Measurements from ENCODE around the gene PROSER3. TPM values are rescaled to one million over a fixed set of nuclear protein-coding genes. Genes with fewer than 3 reads are reported as not detected.

PROSER3 gene
- total and polyA plus RNA-seq, 2 of the 4 experiments (the other 2 are of a cell fraction): 5.4 to 21.8 TPM

DNA sequence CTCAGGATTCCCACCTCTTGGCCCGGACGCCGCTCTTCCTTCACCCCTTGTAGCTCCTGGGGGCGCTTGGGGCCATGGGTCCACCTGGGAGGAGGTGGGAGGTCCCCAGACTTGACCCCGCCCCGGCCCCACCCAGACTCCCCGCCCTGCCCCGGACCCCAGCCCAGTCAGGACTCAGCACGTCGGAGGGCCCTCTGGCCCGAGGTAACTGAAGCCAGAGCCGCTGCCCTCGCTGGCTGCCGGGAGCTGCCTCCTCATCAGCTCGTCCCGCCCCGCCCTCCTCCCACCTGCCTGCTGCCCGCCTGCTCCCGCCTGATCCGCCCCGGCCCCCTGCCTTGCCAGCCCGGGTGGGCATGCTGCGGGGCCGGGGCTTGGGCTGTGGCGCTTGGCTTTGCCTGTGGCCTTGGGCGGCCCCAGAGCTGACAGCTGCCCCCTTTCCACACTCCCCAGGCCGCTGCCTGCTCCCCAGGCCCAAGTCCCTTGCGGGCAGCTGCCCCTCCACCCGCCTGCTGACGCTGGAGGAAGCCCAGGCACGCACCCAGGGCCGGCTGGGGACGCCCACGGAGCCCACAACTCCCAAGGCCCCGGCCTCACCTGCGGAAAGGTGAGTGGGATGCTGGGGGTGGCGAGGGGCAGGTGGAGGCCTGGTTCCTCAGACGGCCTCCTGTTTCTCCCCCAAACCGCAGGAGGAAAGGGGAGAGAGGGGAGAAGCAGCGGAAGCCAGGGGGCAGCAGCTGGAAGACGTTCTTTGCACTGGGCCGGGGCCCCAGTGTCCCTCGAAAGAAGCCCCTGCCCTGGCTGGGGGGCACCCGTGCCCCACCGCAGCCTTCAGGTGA is 26.7 kb downstream of the PROSER3 start:
- in situ Hi-C loops (cut with MboI; ENCODE audit: low sequenced_read_pairs): no loop called here
- dilution Hi-C loops (cut with HindIII; ENCODE audit: low sequenced_read_pairs, unreplicated experiment): no loop called here
- H4K20me1 ChIP-seq (ENCODE audit: insufficient read depth, low read length): no peaks in the 10 kb centered on the region
- H3K4me1 ChIP-seq (ENCODE audit: control insufficient read depth, insufficient read depth, low read length): no peaks in the 10 kb centered on the region
- no peak for DNase-seq
- H3K36me3 ChIP-seq (ENCODE audit: control insufficient read depth, insufficient read depth, low read length): peaks cover 14% of the 10 kb centered on the region
- no peak overlapping the region for H3K4ac ChIP-seq (ENCODE audit: low read depth, low read length)
- no peak overlapping the region for H3K4me2 ChIP-seq (ENCODE audit: low read depth, low read length)
- H4K8ac ChIP-seq (ENCODE audit: low read depth in 2 of 2, low read length in 2 of 2): no peak overlapping the region
- no peak overlapping the region for H3K14ac ChIP-seq (replicated peaks; ENCODE audit: low read depth, low read length)
- H3K79me1 ChIP-seq (ENCODE audit: low read depth in 1 of 2, low read length in 2 of 2): no peaks in the 10 kb centered on the region
- H3K18ac ChIP-seq (ENCODE audit: low read depth, low read length): no peak overlapping the region
- no peak overlapping the region for H2BK15ac ChIP-seq (ENCODE audit: low read depth, low read length)
- no peak overlapping the region for H3K27ac ChIP-seq (ENCODE audit: insufficient read depth, low read length)
- no peak overlapping the region for H3K9ac ChIP-seq (ENCODE audit: low read depth, low read length)
- no peak overlapping the region for H2BK5ac ChIP-seq (ENCODE audit: low read depth, low read length, poor library complexity, severe bottlenecking)
- no peak overlapping the region for H2BK20ac ChIP-seq (ENCODE audit: low read depth, low read length)
- intact Hi-C loops (cut with micrococcal nuclease): no loop called here
- POLR2A ChIA-PET (ENCODE audit: unreplicated experiment): no interaction called here
- H3K56ac ChIP-seq (ENCODE audit: extremely low read depth, insufficient read depth, low read length): no peak overlapping the region
- H2AFZ ChIP-seq (replicated peaks; ENCODE audit: low read length, poor library complexity): no peak overlapping the region
- CTCF ChIA-PET: no interaction called here
- no peak overlapping the region for H3K23ac ChIP-seq (ENCODE audit: low read depth, low read length)
- no peak overlapping the region for H3K4me3 ChIP-seq (ENCODE audit: insufficient read depth, low read depth, low read length)
- BruUV-seq (replicated peaks): no TSS peak
- H2AK5ac ChIP-seq (ENCODE audit: low read depth, low read length): no peak overlapping the region
- H3K9me3 ChIP-seq (ENCODE audit: control insufficient read depth, insufficient read depth, low read length): no peaks in the 10 kb centered on the region
- H4K91ac ChIP-seq (ENCODE audit: insufficient read depth, low read depth, low read length): no peak overlapping the region
- ATAC-seq (ENCODE audit: low read depth): no peak
- no peak overlapping the region for H2BK120ac ChIP-seq (ENCODE audit: low read depth, low read length)
- H2AK9ac ChIP-seq (replicated peaks; ENCODE audit: low read depth, low read length, poor library complexity): no peak overlapping the region
- no peak overlapping the region for H4K5ac ChIP-seq (ENCODE audit: low read depth, low read length)
- no peaks in the 10 kb centered on the region for H3K9me1 ChIP-seq (ENCODE audit: insufficient read depth, low read length)
- 79% methylated on average over 5 of the region's 45 CpGs; no CpG with 5 or more reads in 1 of the 2 experiments for WGBS, 2 experiments (ENCODE audit: extremely low coverage in 2 of 2, insufficient read length in 1 of 2)
- H3K27me3 ChIP-seq (ENCODE audit: control insufficient read depth, insufficient read depth, low read length): no peaks in the 10 kb centered on the region
- TF ChIP-seq, protein P1, sequence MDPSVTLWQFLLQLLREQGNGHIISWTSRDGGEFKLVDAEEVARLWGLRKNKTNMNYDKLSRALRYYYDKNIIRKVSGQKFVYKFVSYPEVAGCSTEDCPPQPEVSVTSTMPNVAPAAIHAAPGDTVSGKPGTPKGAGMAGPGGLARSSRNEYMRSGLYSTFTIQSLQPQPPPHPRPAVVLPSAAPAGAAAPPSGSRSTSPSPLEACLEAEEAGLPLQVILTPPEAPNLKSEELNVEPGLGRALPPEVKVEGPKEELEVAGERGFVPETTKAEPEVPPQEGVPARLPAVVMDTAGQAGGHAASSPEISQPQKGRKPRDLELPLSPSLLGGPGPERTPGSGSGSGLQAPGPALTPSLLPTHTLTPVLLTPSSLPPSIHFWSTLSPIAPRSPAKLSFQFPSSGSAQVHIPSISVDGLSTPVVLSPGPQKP (IDR thresholded peaks at IDR 0.05; ENCODE audit: borderline replicate concordance, low read depth, low read length): no peak
- TF ChIP-seq NFE2L2 (IDR thresholded peaks at IDR 0.05; ENCODE audit: low read depth, low read length): no peak
- no peak for TF ChIP-seq RAD21 (IDR thresholded peaks at IDR 0.05; ENCODE audit: low read length)
- TF ChIP-seq, protein P2, sequence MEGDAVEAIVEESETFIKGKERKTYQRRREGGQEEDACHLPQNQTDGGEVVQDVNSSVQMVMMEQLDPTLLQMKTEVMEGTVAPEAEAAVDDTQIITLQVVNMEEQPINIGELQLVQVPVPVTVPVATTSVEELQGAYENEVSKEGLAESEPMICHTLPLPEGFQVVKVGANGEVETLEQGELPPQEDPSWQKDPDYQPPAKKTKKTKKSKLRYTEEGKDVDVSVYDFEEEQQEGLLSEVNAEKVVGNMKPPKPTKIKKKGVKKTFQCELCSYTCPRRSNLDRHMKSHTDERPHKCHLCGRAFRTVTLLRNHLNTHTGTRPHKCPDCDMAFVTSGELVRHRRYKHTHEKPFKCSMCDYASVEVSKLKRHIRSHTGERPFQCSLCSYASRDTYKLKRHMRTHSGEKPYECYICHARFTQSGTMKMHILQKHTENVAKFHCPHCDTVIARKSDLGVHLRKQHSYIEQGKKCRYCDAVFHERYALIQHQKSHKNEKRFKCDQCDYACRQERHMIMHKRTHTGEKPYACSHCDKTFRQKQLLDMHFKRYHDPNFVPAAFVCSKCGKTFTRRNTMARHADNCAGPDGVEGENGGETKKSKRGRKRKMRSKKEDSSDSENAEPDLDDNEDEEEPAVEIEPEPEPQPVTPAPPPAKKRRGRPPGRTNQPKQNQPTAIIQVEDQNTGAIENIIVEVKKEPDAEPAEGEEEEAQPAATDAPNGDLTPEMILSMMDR (conservative IDR thresholded peaks at IDR 0.05; ENCODE audit: low read depth, low read length): no peak
- TF ChIP-seq MAFK (IDR thresholded peaks at IDR 0.05; ENCODE audit: low read depth, low read length): no peak
- no peak for TF ChIP-seq MXI1 (IDR thresholded peaks at IDR 0.05; ENCODE audit: borderline replicate concordance, low read depth, low read length)
- no peak for TF ChIP-seq POLR2A (IDR thresholded peaks at IDR 0.05; ENCODE audit: low read depth, low read length)
- no peak for TF ChIP-seq FOS (IDR thresholded peaks at IDR 0.05; ENCODE audit: low read depth, low read length)
- TF ChIP-seq, protein P3, sequence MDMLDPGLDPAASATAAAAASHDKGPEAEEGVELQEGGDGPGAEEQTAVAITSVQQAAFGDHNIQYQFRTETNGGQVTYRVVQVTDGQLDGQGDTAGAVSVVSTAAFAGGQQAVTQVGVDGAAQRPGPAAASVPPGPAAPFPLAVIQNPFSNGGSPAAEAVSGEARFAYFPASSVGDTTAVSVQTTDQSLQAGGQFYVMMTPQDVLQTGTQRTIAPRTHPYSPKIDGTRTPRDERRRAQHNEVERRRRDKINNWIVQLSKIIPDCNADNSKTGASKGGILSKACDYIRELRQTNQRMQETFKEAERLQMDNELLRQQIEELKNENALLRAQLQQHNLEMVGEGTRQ (IDR thresholded peaks at IDR 0.05; ENCODE audit: low read depth, low read length): no peak
- TF ChIP-seq MAZ (IDR thresholded peaks at IDR 0.05; ENCODE audit: borderline replicate concordance, low read depth, low read length): no peak

Measured in IMR-90 (cell line).